Activated CD8-positive, alpha-beta memory T cell treated with anti-CD3 and anti-CD28 coated beads, Interleukin-2, amount 10 ng/mL, durations not matched to agents 7 days and 5 days (primary cell): ENCODE results near the gene RAD51. TPM values are rescaled to one million over a fixed set of nuclear protein-coding genes. Genes with fewer than 3 reads are reported as not detected.

ENCODE experiments used
- ATAC-seq: fragments of 150-1000 bp; cut with Tn5 transposase; one replicate; pipeline ENCODE4 v1.10.0; 2021; ENCODE audit warnings: moderate library complexity
- CTCF ChIA-PET: fragments of 350-600 bp; sonication (Branson Sonifier 250); formaldehyde crosslinking; loops from one replicate; lab custom pipeline; 2021; ENCODE audit warnings: antibody characterized with exemption; lab: Charles Lee
- DNase-seq: peaks from one replicate; pipeline ENCODE4 v3.0.0-alpha.2; 2020
- H3K27ac Mint-ChIP-seq: one replicate; pipeline ENCODE4 v1.8.0; 2021; ENCODE audit warnings: mild to moderate bottlenecking, mixed read lengths
- H3K27me3 Mint-ChIP-seq: one replicate; pipeline ENCODE4 v1.8.0; 2021; ENCODE audit warnings: mixed read lengths
- H3K36me3 Mint-ChIP-seq: one replicate; pipeline ENCODE4 v1.8.0; 2021; ENCODE audit warnings: mild to moderate bottlenecking, mixed read lengths
- H3K4me1 Mint-ChIP-seq: one replicate; pipeline ENCODE4 v1.8.0; 2021; ENCODE audit warnings: mixed read lengths
- H3K4me3 Mint-ChIP-seq: one replicate; pipeline ENCODE4 v1.8.0; 2021; ENCODE audit warnings: mild to moderate bottlenecking, moderate library complexity, mixed read lengths
- H3K9me3 Mint-ChIP-seq: one replicate; pipeline ENCODE4 v1.8.0; 2022; ENCODE audit warnings: low read depth, mixed read lengths
- total RNA-seq, 2 experiments: library from RNA; stranded (reverse); gene quantifications; one replicate each; pipeline ENCODE4 v1.2.3, GENCODE V29; 2021

The RAD51 gene
- total RNA-seq, 2 experiments from 2014 or later = 73.0 to 83.3 TPM

GRCh38 chr15:40693904-40694687 is 878 bp upstream of the RAD51 start:
- H3K4me3 Mint-ChIP-seq = peak overlapping the region; percentile 98
- no peaks in the 10 kb centered on the region for H3K9me3 Mint-ChIP-seq
- DNase-seq = no peak
- CTCF ChIA-PET = interaction anchor here (0.6 to 3.1 kb wide), 22 partner anchors 10 to 1248 kb away, joined by 3 to 18 read pairs (median 4); partner anchors contain the start of genes DNAJC17, NUSAP1, OIP5 and VPS18
- no peaks in the 10 kb centered on the region for H3K27me3 Mint-ChIP-seq
- no peak for ATAC-seq
- peaks cover 30% of the 10 kb centered on the region for H3K36me3 Mint-ChIP-seq
- H3K4me1 Mint-ChIP-seq = peaks cover 34% of the 10 kb centered on the region
- peak overlapping the region; percentile 100 for H3K27ac Mint-ChIP-seq

- H3K4me3 Mint-ChIP-seq = peak overlapping the region; percentile 98
- DNase-seq (no peak), ATAC-seq (peak; percentile 48)
- peaks cover 41% of the 10 kb centered on the region for H3K36me3 Mint-ChIP-seq
- peaks cover 46% of the 10 kb centered on the region for H3K4me1 Mint-ChIP-seq
- CTCF ChIA-PET = interaction anchor here (0.7 to 3.1 kb wide), 10 partner anchors 13 to 208 kb away, joined by 3 to 18 read pairs (median 8); partner anchors contain the start of genes RPUSD2 and VPS18
- H3K9me3 Mint-ChIP-seq = no peaks in the 10 kb centered on the region
- H3K27ac Mint-ChIP-seq = peak overlapping the region; percentile 100
- no peaks in the 10 kb centered on the region for H3K27me3 Mint-ChIP-seq
These were observed 506 bp downstream of the RAD51 start for GRCh38 chr15:40695469-40695890.

- peaks cover 49% of the 10 kb centered on the region for H3K4me1 Mint-ChIP-seq
- ATAC-seq (no peak), DNase-seq (no peak)
- peaks cover 48% of the 10 kb centered on the region for H3K36me3 Mint-ChIP-seq
- no peaks in the 10 kb centered on the region for H3K27me3 Mint-ChIP-seq
- peak overlapping the region; percentile 98 for H3K4me3 Mint-ChIP-seq
- H3K9me3 Mint-ChIP-seq = no peaks in the 10 kb centered on the region
- CTCF ChIA-PET = interaction anchor here (1.7 to 3.1 kb wide), 5 partner anchors 12 to 198 kb away, joined by 5 to 18 read pairs (median 10); partner anchors contain the start of gene VPS18
- peak overlapping the region; percentile 100 for H3K27ac Mint-ChIP-seq
These were observed 1.3 kb downstream of the RAD51 start for GRCh38 chr15:40696228-40696627.

GRCh38 chr15:40697916-40698315 is 2.9 kb downstream of the RAD51 start:
- Mint-ChIP-seq H3K9me3 (no peaks in the 10 kb centered on the region), H3K27me3 (no peaks in the 10 kb centered on the region), H3K4me1 (peaks cover 51% of the 10 kb centered on the region), H3K36me3 (peaks cover 57% of the 10 kb centered on the region), H3K4me3 (peak overlapping the region; percentile 38), H3K27ac (peak overlapping the region; percentile 69)
- ATAC-seq (no peak), DNase-seq (no peak)
- CTCF ChIA-PET = interaction anchor here (1.2 to 2.0 kb wide), 3 partner anchors 46 to 196 kb away, joined by 4 to 6 read pairs (median 5); partner anchors contain the start of gene VPS18

GRCh38 chr15:40702077-40702476 is 7.1 kb downstream of the RAD51 start:
- CTCF ChIA-PET = interaction anchor here (0.9 to 1.9 kb wide), 2 partner anchors 80 to 192 kb away, joined by 3 to 13 read pairs; partner anchors contain the start of gene VPS18
- DNase-seq = no peak
- peaks cover 61% of the 10 kb centered on the region for H3K36me3 Mint-ChIP-seq

GRCh38 chr15:40706121-40706520 is 11.1 kb downstream of the RAD51 start:
- H3K4me3 Mint-ChIP-seq = no peak overlapping the region
- H3K27me3 Mint-ChIP-seq = no peaks in the 10 kb centered on the region
- peaks cover 13% of the 10 kb centered on the region for H3K4me1 Mint-ChIP-seq
- no peak for ATAC-seq
- CTCF ChIA-PET = interaction anchor here (0.5 to 2.3 kb wide), 3 partner anchors 16 to 76 kb away, joined by 3 to 8 read pairs (median 3); no protein-coding TSS in a partner anchor
- DNase-seq = no peak
- H3K9me3 Mint-ChIP-seq = no peaks in the 10 kb centered on the region
- H3K27ac Mint-ChIP-seq = no peak overlapping the region
- peaks cover 47% of the 10 kb centered on the region for H3K36me3 Mint-ChIP-seq

More at GRCh38 chr15:40702077-40702476, 7.1 kb downstream of the RAD51 start:
- Mint-ChIP-seq H3K4me1 (peaks cover 42% of the 10 kb centered on the region), H3K4me3 (no peak overlapping the region), H3K27ac (no peak overlapping the region), H3K9me3 (no peaks in the 10 kb centered on the region), H3K27me3 (no peaks in the 10 kb centered on the region)
- no peak for ATAC-seq

GRCh38 chr15:40714144-40714543 is 19.2 kb downstream of the RAD51 start:
- ATAC-seq (no peak), DNase-seq (no peak)
- no peak overlapping the region for H3K4me3 Mint-ChIP-seq
- H3K4me1 Mint-ChIP-seq = peaks cover 2% of the 10 kb centered on the region
- H3K36me3 Mint-ChIP-seq = peaks cover 50% of the 10 kb centered on the region
- no peak overlapping the region for H3K27ac Mint-ChIP-seq
- H3K27me3 Mint-ChIP-seq = no peaks in the 10 kb centered on the region
- no peaks in the 10 kb centered on the region for H3K9me3 Mint-ChIP-seq
- CTCF ChIA-PET = interaction anchor here (0.9 to 2.0 kb wide), 3 partner anchors 9 to 69 kb away, joined by 3 to 4 read pairs (median 4); no protein-coding TSS in a partner anchor

GRCh38 chr15:40716165-40716564 is 21.2 kb downstream of the RAD51 start:
- H3K4me1 Mint-ChIP-seq = peaks cover 2% of the 10 kb centered on the region
- H3K27me3 Mint-ChIP-seq = no peaks in the 10 kb centered on the region
- ATAC-seq (no peak), DNase-seq (no peak)
- no peaks in the 10 kb centered on the region for H3K9me3 Mint-ChIP-seq
- CTCF ChIA-PET = no interaction called here
- no peak overlapping the region for H3K4me3 Mint-ChIP-seq
- H3K36me3 Mint-ChIP-seq = peaks cover 50% of the 10 kb centered on the region
- no peak overlapping the region for H3K27ac Mint-ChIP-seq

GRCh38 chr15:40721701-40722100 is 26.7 kb downstream of the RAD51 start:
- H3K4me3 Mint-ChIP-seq = no peak overlapping the region
- no peaks in the 10 kb centered on the region for H3K27me3 Mint-ChIP-seq
- no peak for DNase-seq
- no peak overlapping the region for H3K27ac Mint-ChIP-seq
- CTCF ChIA-PET = interaction anchor here (1.0 kb wide), 2 partner anchors 19 to 43 kb away, joined by 3 read pairs; no protein-coding TSS in a partner anchor
- peaks cover 42% of the 10 kb centered on the region for H3K36me3 Mint-ChIP-seq
- ATAC-seq = no peak
- no peaks in the 10 kb centered on the region for H3K9me3 Mint-ChIP-seq
- H3K4me1 Mint-ChIP-seq = peaks cover 16% of the 10 kb centered on the region

GRCh38 chr15:40722354-40722753 is 27.4 kb downstream of the RAD51 start:
- no peak for ATAC-seq
- peaks cover 41% of the 10 kb centered on the region for H3K36me3 Mint-ChIP-seq
- CTCF ChIA-PET = interaction anchor here (0.7 kb wide), 1 partner anchor 16 kb away, joined by 3 read pairs; no protein-coding TSS in a partner anchor

GRCh38 chr15:40722934-40723333 is 28.0 kb downstream of the RAD51 start:
- DNase-seq (no peak), ATAC-seq (no peak)
- H3K27me3 Mint-ChIP-seq = no peaks in the 10 kb centered on the region
- CTCF ChIA-PET = interaction anchor here (0.7 kb wide), 1 partner anchor 17 kb away, joined by 3 read pairs; no protein-coding TSS in a partner anchor
- H3K27ac Mint-ChIP-seq = no peak overlapping the region
- H3K4me3 Mint-ChIP-seq = no peak overlapping the region
- peaks cover 39% of the 10 kb centered on the region for H3K36me3 Mint-ChIP-seq
- no peaks in the 10 kb centered on the region for H3K9me3 Mint-ChIP-seq
- peaks cover 16% of the 10 kb centered on the region for H3K4me1 Mint-ChIP-seq

More at GRCh38 chr15:40722354-40722753, 27.4 kb downstream of the RAD51 start:
- DNase-seq = no peak
- Mint-ChIP-seq H3K27me3 (no peaks in the 10 kb centered on the region), H3K27ac (peak overlapping the region; percentile 17), H3K4me3 (no peak overlapping the region), H3K4me1 (peaks cover 16% of the 10 kb centered on the region), H3K9me3 (no peaks in the 10 kb centered on the region)

- H3K27ac Mint-ChIP-seq = no peak overlapping the region
- H3K27me3 Mint-ChIP-seq = no peaks in the 10 kb centered on the region
- H3K4me1 Mint-ChIP-seq = peaks cover 16% of the 10 kb centered on the region
- ATAC-seq = no peak
- CTCF ChIA-PET = interaction anchor here (0.7 to 0.9 kb wide), 3 partner anchors 17 to 204 kb away, joined by 3 read pairs; no protein-coding TSS in a partner anchor
- no peaks in the 10 kb centered on the region for H3K9me3 Mint-ChIP-seq
- no peak overlapping the region for H3K4me3 Mint-ChIP-seq
- H3K36me3 Mint-ChIP-seq = peaks cover 38% of the 10 kb centered on the region
- no peak for DNase-seq
These were observed 28.9 kb downstream of the RAD51 start for GRCh38 chr15:40723919-40724318.

GRCh38 chr15:40731034-40731433 is 36.1 kb downstream of the RAD51 start:
- Mint-ChIP-seq H3K27ac (peak overlapping the region; percentile 41), H3K27me3 (no peaks in the 10 kb centered on the region), H3K9me3 (no peaks in the 10 kb centered on the region), H3K4me1 (no peaks in the 10 kb centered on the region), H3K4me3 (no peak overlapping the region), H3K36me3 (peaks cover 51% of the 10 kb centered on the region)
- no peak for ATAC-seq
- CTCF ChIA-PET = interaction anchor here (1.2 to 3.4 kb wide), 3 partner anchors 13 to 164 kb away, joined by 3 to 11 read pairs (median 3); no protein-coding TSS in a partner anchor
- DNase-seq = no peak
